GM12875 (cell line): ENCODE data around the gene PDCD1LG2.

Experiments used
- H3K4me3 ChIP-seq: one replicate; pipeline ENCODE4 v1.5.1; 2011; ENCODE audit warnings: low read depth, low read length, control low read depth
- CTCF ChIP-seq: IDR thresholded peaks from 2 replicates; pipeline ENCODE4 v1.5.1; 2011; ENCODE audit warnings: low read depth, mild to moderate bottlenecking, control low read depth, inconsistent platforms, low read length, moderate library complexity, borderline replicate concordance; ENCODE audit not compliant: insufficient read depth

PDCD1LG2 gene

GRCh38 chr9:5518937-5519319, 8.6 kb downstream of the PDCD1LG2 start:
- no peak overlapping the region for H3K4me3 ChIP-seq
- TF ChIP-seq CTCF = no peak

GRCh38 chr9:5524090-5524489, 13.8 kb downstream of the PDCD1LG2 start:
- no peak for TF ChIP-seq CTCF
- no peak overlapping the region for H3K4me3 ChIP-seq

GRCh38 chr9:5529683-5530221, 19.4 kb downstream of the PDCD1LG2 start:
- no peak for TF ChIP-seq CTCF
- H3K4me3 ChIP-seq = no peak overlapping the region

GRCh38 chr9:5531101-5531882, 21.0 kb downstream of the PDCD1LG2 start:
- no peak overlapping the region for H3K4me3 ChIP-seq
- no peak for TF ChIP-seq CTCF

GRCh38 chr9:5532306-5532705, 22.0 kb downstream of the PDCD1LG2 start:
- no peak for TF ChIP-seq CTCF
- no peak overlapping the region for H3K4me3 ChIP-seq

- no peak for TF ChIP-seq CTCF
- no peak overlapping the region for H3K4me3 ChIP-seq
These were observed 22.5 kb downstream of the PDCD1LG2 start for GRCh38 chr9:5532790-5533189.

GRCh38 chr9:5536684-5537083, 26.4 kb downstream of the PDCD1LG2 start:
- H3K4me3 ChIP-seq = no peak overlapping the region
- TF ChIP-seq CTCF = no peak
